Adrenal gland (tissue), 12 donors: ENCODE data around the gene NRK. TPM values are rescaled to one million over a fixed set of nuclear protein-coding genes. Genes with fewer than 3 reads are reported as not detected.
"Not testable (repeated sequence)": the region's sequence is repeated elsewhere in the genome, so short reads cannot be mapped to it uniquely, and the experiment has no call there.

Experiments used
- DNase-seq, 7 donors: peaks; one replicate each; pipeline ENCODE4 v3.0.0-alpha.2; 2019 to 2020
- H3K27ac ChIP-seq, 5 donors: fragments of 200-600 bp; sonication (generic) in 4 of 5; 1 replicate in 3 of 5; 2 replicates in 2 of 5; pipeline versions ENCODE4 v1.5.1 to v1.8.0; 2016 to 2020; ENCODE audit warnings: mild to moderate bottlenecking in 1 of 5
- H3K27me3 ChIP-seq: fragments of 200-600 bp; 2 replicates; pipeline ENCODE4 v1.8.0; 2021
- H3K36me3 ChIP-seq, 2 donors: fragments of 200-600 bp; replicated peaks in 1 of 2; 1 replicate in 1 of 2; 2 replicates in 1 of 2; pipeline versions ENCODE4 v1.5.1 to v1.8.0; 2018 to 2022
- H3K4me1 ChIP-seq, 2 donors: fragments of 200-600 bp; replicated peaks in 1 of 2; 1 replicate in 1 of 2; 2 replicates in 1 of 2; pipeline versions ENCODE4 v1.5.1 to v1.8.0; 2018 to 2021
- H3K4me3 ChIP-seq, 4 donors: fragments of 200-600 bp; sonication (generic) in 3 of 4; one replicate each; pipeline ENCODE4 v1.5.1; 2016 to 2018
- H3K9me3 ChIP-seq, 3 donors: fragments of 200-600 bp; sonication (generic) in 1 of 3; replicated peaks in 1 of 3; 1 replicate in 2 of 3; 2 replicates in 1 of 3; pipeline versions ENCODE4 v1.5.1 to v1.8.0; 2016 to 2021
- POLR2A ChIP-seq, 2 donors: fragments of 450-650 bp; IDR thresholded peaks; one replicate each; pipeline ENCODE4 v1.6.1; 2017; ENCODE audit warnings: antibody characterized with exemption in 2 of 2, mild to moderate bottlenecking in 2 of 2, moderate library complexity in 1 of 2
- WGBS, 4 donors: extraction: QIAGEN DNeasy Blood & Tissue Kit in 2 of 4; methylation state at CpG; one replicate each; pipeline versions ENCODE4 v1.1.5 to v1.1.7; 2013 to 2017; 5-methylcytosine and 5-hydroxymethylcytosine counted together
- intact Hi-C, 2 donors: fragments of 100-400 bp; cut with DNase I; formaldehyde crosslinking; loops; one replicate each; pipeline versions ENCODE4 v1.14.1 to v1.15.0; 2022 to 2023
- polyA plus RNA-seq, 3 donors: library from polyadenylated mRNA; stranded (reverse); fragments of 200-250 nt in 2 of 3; fragments of 350-450 nt in 1 of 3; fragmentation: Illumina TruSeq in 1 of 3; extraction: RNeasy Lipid Tissue Mini Kit (QIAGEN cat#74804) in 1 of 3; gene quantifications; one replicate each; pipeline ENCODE4 v1.2.3, GENCODE V29; 2013 to 2014
- total RNA-seq, 9 donors: library from RNA; depleted of rRNA in 4 of 9; stranded (reverse); fragments of >200 nt in 4 of 9; fragments of 120-200 nt in 1 of 9; fragmentation: NEBNext Ultra II Directional in 1 of 9; extraction: Animal tissue kit (Norgen Biotek cat#: 25700) in 1 of 9; gene quantifications; one replicate each; pipeline versions ENCODE4 v1.1.0 to v1.2.4, GENCODE V29; 2013 to 2023
- TF ChIP-seq, protein P1 (sequence below), 6 experiments: fragments of 450-650 bp in 4 of 6; fragments of 200-600 bp in 2 of 6; sonication (generic) in 1 of 6; IDR thresholded peaks; 1 replicate in 5 of 6; 2 replicates in 1 of 6; pipeline versions ENCODE4 v1.5.1 to v1.8.0; 2016 to 2021; ENCODE audit warnings: antibody characterized with exemption in 6 of 6, mild to moderate bottlenecking in 2 of 6, moderate library complexity in 1 of 6
- donor health status: healthy with polysubstance abuse.
- donor health status: Bipolar disorder and iron deficiency.
- donor health status: DM: yes; HTN: yes; CAD: no.
- donor health status: DM: no; HTN: no; CAD: no.
- donor health status: DM: no; HTN: no; CAD: no.
- donor health status: DM: yes; HTN: yes; CAD: no.

NRK gene
- total and polyA plus RNA-seq, 12 donors: 12.2 to 213 (median 37.2) TPM

DNA sequence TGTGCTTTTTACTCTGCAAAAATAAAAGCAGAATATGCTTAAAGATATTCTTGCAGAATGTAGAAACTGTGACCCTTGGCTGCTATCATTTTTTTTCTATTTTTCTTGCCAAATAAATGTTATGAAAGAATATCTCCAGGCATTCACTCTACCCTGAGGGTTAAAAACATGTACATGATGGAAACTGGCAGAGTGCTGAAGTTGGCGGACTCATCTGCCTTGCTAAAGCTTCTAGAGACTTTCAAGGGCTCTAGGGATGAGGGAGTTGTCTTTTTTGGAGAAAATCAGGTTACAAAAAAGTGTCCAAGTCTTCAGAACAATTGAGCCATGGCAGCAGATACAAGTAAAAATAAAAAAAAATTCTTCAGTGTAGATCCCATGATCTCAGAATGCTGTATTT, 40.5 kb upstream of the NRK start:
- Histone ChIP-seq H3K4me1 (no peaks in the 10 kb centered on the region), H3K4me3 (no peak overlapping the region), H3K9me3 (no peaks in the 10 kb centered on the region), H3K27ac (no peak overlapping the region), H3K27me3 (peaks cover 3% of the 10 kb centered on the region), H3K36me3 (no peaks in the 10 kb centered on the region)
- 55 to 72% (median 62%) methylated on average over 1 of the region's 1 CpG for WGBS, 4 donors
- no peak for DNase-seq
- TF ChIP-seq, protein P1, sequence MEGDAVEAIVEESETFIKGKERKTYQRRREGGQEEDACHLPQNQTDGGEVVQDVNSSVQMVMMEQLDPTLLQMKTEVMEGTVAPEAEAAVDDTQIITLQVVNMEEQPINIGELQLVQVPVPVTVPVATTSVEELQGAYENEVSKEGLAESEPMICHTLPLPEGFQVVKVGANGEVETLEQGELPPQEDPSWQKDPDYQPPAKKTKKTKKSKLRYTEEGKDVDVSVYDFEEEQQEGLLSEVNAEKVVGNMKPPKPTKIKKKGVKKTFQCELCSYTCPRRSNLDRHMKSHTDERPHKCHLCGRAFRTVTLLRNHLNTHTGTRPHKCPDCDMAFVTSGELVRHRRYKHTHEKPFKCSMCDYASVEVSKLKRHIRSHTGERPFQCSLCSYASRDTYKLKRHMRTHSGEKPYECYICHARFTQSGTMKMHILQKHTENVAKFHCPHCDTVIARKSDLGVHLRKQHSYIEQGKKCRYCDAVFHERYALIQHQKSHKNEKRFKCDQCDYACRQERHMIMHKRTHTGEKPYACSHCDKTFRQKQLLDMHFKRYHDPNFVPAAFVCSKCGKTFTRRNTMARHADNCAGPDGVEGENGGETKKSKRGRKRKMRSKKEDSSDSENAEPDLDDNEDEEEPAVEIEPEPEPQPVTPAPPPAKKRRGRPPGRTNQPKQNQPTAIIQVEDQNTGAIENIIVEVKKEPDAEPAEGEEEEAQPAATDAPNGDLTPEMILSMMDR (IDR thresholded peaks at IDR 0.05): no peak
- TF ChIP-seq POLR2A (IDR thresholded peaks at IDR 0.05): no peak
- intact Hi-C loops: no loop called here

- DNase-seq, H3K9me3 ChIP-seq, intact Hi-C loops, H3K4me1 ChIP-seq, H3K27me3 ChIP-seq, H3K36me3 ChIP-seq, H3K27ac ChIP-seq, H3K4me3 ChIP-seq: not testable (repeated sequence)
- 69 to 95% (median 93%) methylated on average over 9 to 26 of the region's 26 CpGs for WGBS, 4 donors
Measured at GRCh38 chrX:105796877-105797276, 25.5 kb upstream of the NRK start.

DNA sequence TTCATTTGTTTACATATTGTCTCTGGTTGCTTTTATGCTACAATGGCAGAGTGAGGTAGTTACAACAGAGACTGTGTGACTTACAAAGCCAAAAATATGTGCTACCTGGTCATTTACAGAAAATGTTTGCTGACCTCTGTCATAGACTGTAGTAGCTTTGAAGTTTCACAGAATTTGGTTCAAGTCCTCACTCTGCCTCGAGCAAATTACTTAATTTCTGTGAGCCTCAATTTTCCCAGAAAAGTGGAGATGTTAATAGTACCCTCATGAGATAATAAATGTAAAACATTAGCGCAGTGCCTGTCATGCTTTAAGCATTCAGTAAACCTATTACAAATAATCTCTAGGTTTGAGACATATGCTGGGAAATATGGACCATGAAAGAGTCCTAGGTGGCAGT, 18.4 kb upstream of the NRK start:
- Histone ChIP-seq H3K9me3 (peaks cover 0 to 6% (median 0%) of the 10 kb centered on the region in 3 donors), H3K36me3 (no peaks in the 10 kb centered on the region), H3K27ac (no peak overlapping the region), H3K4me1 (no peaks in the 10 kb centered on the region), H3K27me3 (no peaks in the 10 kb centered on the region), H3K4me3 (no peak overlapping the region)
- no peak for TF ChIP-seq POLR2A (IDR thresholded peaks at IDR 0.05)
- TF ChIP-seq, protein P1 (IDR thresholded peaks at IDR 0.05): no peak
- WGBS, 4 donors: 58 to 88% (median 77%) methylated on average over 2 of the region's 2 CpGs
- DNase-seq: no peak
- intact Hi-C loops: no loop called here

DNA sequence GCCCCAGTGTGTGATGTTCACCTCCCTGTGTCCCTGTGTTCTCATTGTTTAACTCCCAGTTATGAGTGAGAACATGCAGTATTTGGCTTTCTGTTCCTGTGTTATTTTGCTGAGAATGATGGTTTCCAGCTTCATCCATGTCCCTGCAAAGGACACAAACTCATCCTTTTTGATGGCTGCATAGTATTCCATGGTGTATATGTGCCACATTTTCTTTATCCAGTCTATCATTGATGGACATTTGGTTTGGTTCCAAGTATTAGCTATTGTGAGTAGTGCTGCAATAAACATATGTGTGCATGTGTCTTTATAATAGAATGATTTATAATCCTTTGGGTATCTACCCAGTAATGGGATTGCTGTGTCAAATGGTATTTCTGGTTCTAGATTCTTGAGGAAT, 16.7 kb upstream of the NRK start:
- H3K4me1 ChIP-seq, H3K9me3 ChIP-seq, H3K36me3 ChIP-seq, H3K27ac ChIP-seq, H3K4me3 ChIP-seq, intact Hi-C loops, H3K27me3 ChIP-seq, DNase-seq: not testable (repeated sequence)

GRCh38 chrX:105816517-105816916, 5.8 kb upstream of the NRK start:
- Histone ChIP-seq H3K4me1 (no peaks in the 10 kb centered on the region), H3K4me3 (no peak overlapping the region), H3K36me3 (no peaks in the 10 kb centered on the region), H3K9me3 (no peaks in the 10 kb centered on the region), H3K27ac (no peak overlapping the region), H3K27me3 (peaks cover 6% of the 10 kb centered on the region)
- TF ChIP-seq, protein P1 (IDR thresholded peaks at IDR 0.05): no peak
- TF ChIP-seq POLR2A (IDR thresholded peaks at IDR 0.05): no peak
- 53 to 80% (median 63%) methylated on average over 1 to 2 of the region's 2 CpGs for WGBS, 4 donors
- DNase-seq: no peak
- intact Hi-C loops: no loop called here
